GM23248 (cell line): Measurements from ENCODE around the gene PIEZO2.

Source experiments
- EZH2 ChIP-seq: fragments of 200-600 bp; sonication (generic); IDR thresholded peaks from 2 replicates; pipeline ENCODE4 v1.6.1; 2018; ENCODE audit warnings: antibody characterized with exemption, mild to moderate bottlenecking; ENCODE audit not compliant: insufficient read depth, poor library complexity, severe bottlenecking
- EZH2phosphoT487 ChIP-seq: fragments of 200-600 bp; sonication (generic); IDR thresholded peaks from 2 replicates; pipeline ENCODE4 v1.6.1; 2018; ENCODE audit warnings: antibody characterized with exemption, moderate library complexity, mild to moderate bottlenecking, low read depth; ENCODE audit not compliant: insufficient read depth

DNA sequence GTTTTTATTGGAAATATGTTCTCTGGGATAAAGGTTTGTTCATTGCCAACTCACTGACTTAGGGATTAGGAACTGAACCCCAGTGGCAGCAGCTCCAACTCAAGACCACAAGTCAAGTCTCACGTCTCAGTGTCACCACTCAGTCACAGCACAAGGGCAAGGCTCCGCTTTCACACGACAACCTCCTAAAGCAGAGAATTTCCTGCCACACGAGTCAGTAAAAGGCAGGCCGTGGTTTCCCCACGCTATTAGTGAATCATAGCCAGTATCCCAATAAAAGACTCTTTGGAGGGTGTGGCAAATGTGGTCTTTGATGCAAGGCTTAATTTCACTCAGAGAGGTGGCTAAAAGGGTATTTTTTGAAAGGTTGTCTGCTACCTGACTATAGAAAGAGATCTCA, 57.6 kb downstream of the PIEZO2 start:
- TF ChIP-seq EZH2 (no peak), EZH2phosphoT487 (no peak)
